Measurements from ENCODE around the gene KAT5.
"Not testable (repeated sequence)": the region's sequence is repeated elsewhere in the genome, so short reads cannot be mapped to it uniquely, and the experiment has no call there.

KAT5 gene

GRCh38 chr11:65709661-65710060, 2.4 kb upstream of the KAT5 start:
- DNase-seq (ENCODE audit: low spot score): no peak

- no peak for DNase-seq (ENCODE audit: low spot score)
Observed at GRCh38 chr11:65710421-65710820, 1.6 kb upstream of the KAT5 start.

- DNase-seq (ENCODE audit: low spot score): no peak
Observed at GRCh38 chr11:65712633-65713076, 603 bp downstream of the KAT5 start.

GRCh38 chr11:65713212-65713969, 1.3 kb downstream of the KAT5 start:
- no peak for DNase-seq (ENCODE audit: low spot score)

- DNase-seq (ENCODE audit: low spot score): no peak
Observed at GRCh38 chr11:65714433-65714832, 2.4 kb downstream of the KAT5 start.

- DNase-seq (ENCODE audit: low spot score): no peak
Observed at GRCh38 chr11:65716302-65716701, 4.2 kb downstream of the KAT5 start.

GRCh38 chr11:65716774-65717405, 4.8 kb downstream of the KAT5 start:
- DNase-seq (ENCODE audit: low spot score): no peak

- DNase-seq (ENCODE audit: low spot score): no peak
Observed at GRCh38 chr11:65717906-65718305, 5.9 kb downstream of the KAT5 start.

- no peak for DNase-seq (ENCODE audit: low spot score)
Observed at GRCh38 chr11:65718531-65718930, 6.5 kb downstream of the KAT5 start.

- no peak for DNase-seq (ENCODE audit: low spot score)
Observed at GRCh38 chr11:65718964-65719492, 7.0 kb downstream of the KAT5 start.

GRCh38 chr11:65719871-65720210, 7.8 kb downstream of the KAT5 start:
- no peak for DNase-seq (ENCODE audit: low spot score)

- DNase-seq (ENCODE audit: low spot score): peak; percentile 85
Observed at GRCh38 chr11:65720211-65720934, 8.3 kb downstream of the KAT5 start, which contains the start of gene RNASEH2C. TSS of gene RNASEH2C (minus strand) at chr11:65720798. CDS start at chr11:65720758, 40 bp downstream.

GRCh38 chr11:65722261-65722660, 10.2 kb downstream of the KAT5 start:
- DNase-seq (ENCODE audit: low spot score): no peak

- no peak for DNase-seq (ENCODE audit: low spot score)
Observed at GRCh38 chr11:65726660-65727059, 14.6 kb downstream of the KAT5 start.

- DNase-seq (ENCODE audit: low spot score): no peak
Observed at GRCh38 chr11:65727865-65728264, 15.8 kb downstream of the KAT5 start.

- DNase-seq (ENCODE audit: low spot score): no peak
Observed at GRCh38 chr11:65730461-65730860, 18.4 kb downstream of the KAT5 start.

- not testable (repeated sequence) for DNase-seq (ENCODE audit: low spot score)
Observed at GRCh38 chr11:65735111-65735510, 23.1 kb downstream of the KAT5 start.

- DNase-seq (ENCODE audit: low spot score): no peak
Observed at GRCh38 chr11:65736810-65737209, 24.8 kb downstream of the KAT5 start.

- DNase-seq (ENCODE audit: low spot score): no peak
Observed at GRCh38 chr11:65739022-65739421, 27.0 kb downstream of the KAT5 start.

GRCh38 chr11:65741185-65741584, 29.1 kb downstream of the KAT5 start:
- DNase-seq (ENCODE audit: low spot score): no peak

- no peak for DNase-seq (ENCODE audit: low spot score)
Observed at GRCh38 chr11:65742353-65742752, 30.3 kb downstream of the KAT5 start.

GRCh38 chr11:65743681-65744025, 31.6 kb downstream of the KAT5 start:
- no peak for DNase-seq (ENCODE audit: low spot score)
